Measurements from ENCODE around the gene PEF1.

The PEF1 gene

DNA sequence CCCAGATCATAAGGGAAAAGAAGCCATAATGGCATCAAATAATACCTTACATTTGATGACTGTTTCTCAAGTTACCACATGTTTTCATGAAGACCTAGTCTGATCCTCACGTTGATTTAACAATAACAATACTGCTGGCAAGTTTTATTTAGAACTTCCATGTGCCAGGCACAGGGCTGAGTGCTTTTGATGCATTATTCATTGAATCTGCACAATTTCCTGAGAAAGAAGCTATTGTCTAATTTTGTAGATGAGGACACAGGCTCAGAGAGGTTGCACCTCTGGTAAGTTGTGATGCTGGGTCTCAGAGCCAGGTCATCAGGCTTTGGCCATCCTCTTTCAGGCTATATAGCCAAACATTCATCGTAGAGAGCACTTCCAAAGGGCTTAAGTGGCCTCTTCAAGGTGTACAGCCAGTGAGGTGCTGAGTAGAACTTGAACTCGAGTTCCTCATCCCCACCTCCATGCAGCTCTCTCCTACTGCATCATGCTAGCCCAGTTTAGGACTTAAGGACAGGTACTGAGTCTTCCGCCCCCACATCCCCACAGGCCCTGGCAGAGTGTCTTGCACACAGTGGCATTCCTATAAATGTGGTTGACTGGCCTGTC is 8.3 kb upstream of the PEF1 start:
- no peak for DNase-seq

DNA sequence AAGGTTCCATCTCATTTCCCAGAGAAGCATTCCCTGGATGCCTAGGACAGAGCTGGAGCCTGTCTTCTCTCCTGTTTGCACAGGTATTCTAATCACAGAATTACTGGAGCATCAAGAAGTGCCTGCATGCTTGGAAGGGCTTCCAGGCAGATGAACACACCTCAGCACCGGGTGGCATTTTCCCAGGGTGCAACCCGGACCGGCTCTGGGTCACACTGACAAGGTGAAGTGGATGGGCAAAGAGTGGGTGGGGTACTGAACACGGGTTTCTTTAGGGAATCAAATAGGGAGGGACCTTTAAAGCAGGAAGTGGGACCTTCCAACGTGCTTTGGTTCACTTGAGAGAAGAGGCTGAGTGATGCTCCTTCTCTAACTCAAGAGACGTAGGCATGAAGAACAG is 7.1 kb upstream of the PEF1 start:
- no peak for DNase-seq

DNA sequence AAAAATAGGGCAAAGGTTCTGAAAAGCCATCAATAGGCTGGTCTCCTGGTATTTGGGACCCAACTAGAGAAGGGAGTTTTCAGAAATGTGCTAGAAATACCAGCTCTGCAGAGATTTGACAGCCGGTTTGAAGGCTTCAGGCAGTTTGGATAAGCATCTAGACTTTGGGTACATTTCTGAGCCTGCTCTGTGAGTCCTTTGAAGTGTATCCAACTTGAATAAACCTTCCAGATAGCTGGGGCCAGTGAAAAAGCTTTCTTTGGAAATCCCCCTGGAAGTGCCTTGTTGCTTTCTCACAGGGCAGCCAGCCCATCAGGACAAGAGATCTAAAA is 6.4 kb upstream of the PEF1 start:
- DNase-seq, result no peak

DNA sequence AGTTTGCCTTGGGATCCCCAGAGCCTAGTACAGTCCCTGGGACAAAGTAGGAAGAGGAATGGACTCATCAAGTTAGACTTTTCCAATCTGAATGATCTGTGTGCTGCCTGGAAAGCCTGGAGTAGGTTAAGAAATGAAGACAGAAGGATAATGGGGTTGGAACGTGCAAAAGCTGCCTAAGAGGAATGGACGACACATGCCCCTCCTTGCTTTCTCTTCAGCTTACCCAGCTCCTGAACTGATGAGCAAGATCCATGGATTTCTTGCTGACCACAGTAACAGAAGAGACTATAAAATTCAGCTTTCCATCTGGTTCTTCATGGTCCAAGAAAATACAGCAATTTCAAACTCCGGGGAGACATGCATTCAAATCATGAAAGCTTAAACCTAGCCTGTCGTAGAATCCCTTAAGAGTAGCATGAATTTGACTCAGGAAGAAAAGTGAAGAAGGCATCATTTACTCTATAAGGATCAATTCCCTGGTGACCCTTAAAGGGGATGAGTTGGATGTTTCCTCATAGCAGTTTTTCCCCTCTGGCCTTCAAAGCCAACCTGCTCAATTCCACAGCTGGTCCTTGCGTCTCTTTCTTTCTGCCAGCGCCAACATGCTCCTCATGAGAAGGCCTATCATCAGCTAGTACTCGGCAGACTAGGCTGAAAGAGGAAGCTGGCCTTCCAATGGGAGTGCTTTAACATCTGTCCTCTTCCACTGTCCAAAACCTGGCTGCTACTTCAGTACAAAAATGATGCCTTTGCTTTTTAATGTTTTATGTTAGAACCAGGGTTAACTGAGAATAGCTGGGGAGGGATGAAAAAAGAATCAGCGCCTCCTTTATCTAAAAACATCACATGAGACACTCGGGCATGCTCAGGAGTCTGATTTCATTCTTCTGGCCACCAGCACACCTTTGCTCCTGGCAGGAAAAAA is 5.7 kb upstream of the PEF1 start:
- no peak for DNase-seq

DNA sequence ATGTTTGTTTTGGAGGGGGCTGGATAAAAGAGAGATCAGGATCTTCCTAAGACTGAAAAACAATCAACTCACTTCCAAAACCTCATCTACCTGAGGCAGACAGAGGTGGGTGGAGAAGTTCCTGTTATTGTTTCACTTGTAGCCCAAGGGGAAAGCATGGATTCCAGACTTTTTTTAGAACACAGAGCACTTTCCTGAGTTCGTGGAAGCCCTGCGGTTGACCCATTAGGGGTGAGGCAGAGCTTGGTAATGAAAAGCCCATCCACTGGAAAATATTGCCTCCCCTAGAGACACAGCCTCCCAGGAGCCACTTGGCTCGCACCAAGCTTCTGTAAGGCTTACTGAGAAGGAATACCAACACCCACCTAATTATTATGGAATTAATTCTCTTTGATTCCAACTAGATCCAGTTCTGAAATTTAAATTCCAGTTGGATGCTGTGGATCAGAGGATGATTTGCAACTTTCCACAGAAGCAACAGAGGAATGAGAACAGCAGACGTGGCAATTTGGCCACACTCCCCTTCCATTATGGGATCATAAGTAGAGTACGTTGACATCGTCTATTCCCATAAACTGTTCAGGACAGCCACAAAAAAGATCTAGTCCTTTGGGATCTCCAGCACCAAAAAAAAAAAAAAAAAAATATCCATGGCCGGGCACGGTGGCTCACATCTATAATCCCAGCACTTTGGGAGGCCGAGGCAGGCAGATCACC is 4.1 kb upstream of the PEF1 start:
- DNase-seq, result no peak

DNA sequence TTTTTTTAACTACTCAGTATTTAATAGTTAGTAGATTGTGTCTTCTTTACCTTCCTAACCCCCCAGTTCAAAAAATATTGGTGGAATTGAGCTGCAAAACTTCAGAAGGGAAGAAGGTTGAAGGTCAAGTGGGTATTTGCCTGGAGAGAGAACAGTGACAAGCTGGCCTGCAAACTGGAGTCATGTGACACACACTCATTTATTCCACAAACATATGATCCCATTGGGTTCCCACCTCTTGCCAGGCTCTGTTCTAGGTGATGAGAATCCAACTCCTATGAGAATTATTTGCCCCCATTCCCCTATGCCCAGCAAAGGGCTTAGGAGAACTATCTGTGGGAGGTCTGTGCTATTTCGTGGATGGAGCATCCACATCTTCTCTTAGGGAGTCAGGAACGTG is 3.5 kb upstream of the PEF1 start:
- no peak for DNase-seq

DNA sequence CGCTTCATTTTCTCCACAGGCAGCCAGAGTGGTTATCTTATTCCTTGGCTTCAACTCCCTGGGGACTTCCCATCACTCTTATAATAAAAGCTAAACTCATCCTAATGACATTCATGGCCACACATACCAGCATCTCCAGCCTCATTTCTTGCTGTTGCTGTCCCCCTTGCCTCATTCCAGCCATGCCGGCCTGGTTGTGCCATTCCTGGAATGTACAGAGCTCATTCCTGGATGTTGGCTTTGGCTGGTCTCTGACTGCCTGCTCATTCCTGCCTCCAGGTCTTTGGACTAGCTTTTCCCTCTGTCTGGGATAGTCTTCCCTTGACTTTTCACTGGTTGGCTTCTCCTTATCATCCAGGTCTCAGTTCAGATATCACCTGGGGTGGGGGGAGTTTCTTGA is 2.4 kb upstream of the PEF1 start:
- DNase-seq, result no peak

DNA sequence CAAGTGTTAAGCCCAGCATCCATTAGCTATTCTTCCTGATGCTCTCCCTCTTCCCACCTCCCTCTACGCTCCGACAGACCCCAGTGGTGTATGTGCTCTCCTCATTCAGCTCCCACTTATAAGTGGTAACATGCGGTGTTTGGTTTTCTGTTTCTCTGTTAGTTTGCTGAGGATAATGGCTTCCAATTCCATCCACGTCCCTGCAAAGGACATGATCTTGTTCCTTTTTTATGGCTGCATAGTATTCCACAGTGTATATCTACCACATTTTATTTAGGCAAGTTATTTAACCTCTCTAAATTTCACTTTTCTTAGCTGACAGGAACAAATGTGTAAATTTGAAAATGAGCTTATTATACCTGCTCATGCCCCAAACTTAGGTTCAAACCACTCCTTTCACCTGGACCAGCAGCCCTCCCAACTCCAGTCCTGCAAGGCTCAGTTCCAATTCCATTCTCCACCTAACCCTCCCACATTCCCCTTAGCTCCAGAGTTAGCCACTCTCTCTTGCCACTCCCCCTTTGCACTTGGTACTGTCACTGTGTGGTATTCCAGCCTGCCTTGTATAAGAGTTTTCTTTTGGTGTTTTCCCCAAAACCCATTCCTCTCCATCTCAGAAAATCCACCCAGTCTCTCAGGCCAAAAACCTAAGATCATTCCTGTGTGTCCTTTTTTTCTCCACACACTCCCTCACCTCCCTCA is 1.7 kb upstream of the PEF1 start:
- no peak for DNase-seq

DNA sequence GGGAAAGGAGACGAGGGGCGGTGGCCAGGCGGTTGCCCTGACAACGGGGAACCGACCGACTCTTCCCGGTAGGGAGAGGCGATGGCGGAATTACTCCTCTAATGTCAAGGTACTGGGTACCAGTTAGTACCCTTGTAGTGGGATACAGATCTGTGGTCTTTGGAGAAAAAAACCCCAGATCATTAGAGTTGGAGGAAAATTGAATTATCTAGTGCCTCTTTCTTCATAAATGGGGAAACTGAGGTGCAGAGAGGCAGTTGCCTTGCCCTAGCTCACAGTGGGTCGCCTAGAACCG is 545 bp upstream of the PEF1 start:
- no peak for DNase-seq

DNA sequence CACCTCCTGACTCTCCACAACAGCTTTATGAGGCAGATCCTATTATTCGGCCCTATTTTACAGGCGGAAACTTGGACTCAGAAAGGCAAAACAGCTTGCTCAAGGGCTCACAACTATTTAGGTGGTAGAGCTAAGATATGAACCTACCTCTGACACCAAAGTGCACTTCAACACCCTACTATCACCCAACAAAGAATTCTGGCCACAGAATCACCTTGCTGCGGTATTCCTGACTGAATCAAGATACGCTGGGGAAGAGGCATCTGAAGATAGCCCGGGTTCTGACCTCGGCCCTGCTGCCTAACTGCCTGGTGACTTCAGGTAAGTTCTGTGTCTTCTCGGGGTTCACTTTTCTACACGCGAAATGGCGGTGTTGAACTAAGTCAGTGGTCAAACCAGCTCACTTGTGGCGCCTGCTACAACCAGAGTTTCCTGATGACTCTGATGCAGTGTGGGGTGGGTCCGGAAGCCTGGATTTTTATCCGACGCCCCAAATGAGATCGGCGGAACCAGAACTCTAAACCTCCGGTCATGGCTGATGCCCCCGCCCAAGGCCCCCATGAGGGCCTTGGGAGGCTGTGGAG is 608 bp downstream of the PEF1 start:
- DNase-seq, result no peak

DNA sequence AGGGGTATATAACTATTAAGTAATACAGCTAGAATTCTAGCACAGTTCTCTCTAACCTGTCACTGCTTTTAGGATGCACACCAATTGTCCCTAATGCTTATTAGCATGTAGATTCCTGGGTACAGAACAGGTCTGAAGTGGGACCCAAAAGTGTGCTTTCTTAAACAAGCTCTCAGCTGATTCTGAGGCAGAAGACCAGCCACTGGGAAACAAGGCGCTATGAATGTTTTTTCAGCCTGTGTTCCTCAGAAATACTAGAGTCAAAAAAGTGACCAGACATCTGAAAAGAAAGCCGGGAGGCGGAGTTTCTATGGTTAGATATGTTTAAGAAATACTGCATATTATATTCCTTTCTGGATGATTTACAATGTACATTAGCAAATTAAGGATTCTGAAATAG is 1.8 kb downstream of the PEF1 start:
- DNase-seq, result no peak

DNA sequence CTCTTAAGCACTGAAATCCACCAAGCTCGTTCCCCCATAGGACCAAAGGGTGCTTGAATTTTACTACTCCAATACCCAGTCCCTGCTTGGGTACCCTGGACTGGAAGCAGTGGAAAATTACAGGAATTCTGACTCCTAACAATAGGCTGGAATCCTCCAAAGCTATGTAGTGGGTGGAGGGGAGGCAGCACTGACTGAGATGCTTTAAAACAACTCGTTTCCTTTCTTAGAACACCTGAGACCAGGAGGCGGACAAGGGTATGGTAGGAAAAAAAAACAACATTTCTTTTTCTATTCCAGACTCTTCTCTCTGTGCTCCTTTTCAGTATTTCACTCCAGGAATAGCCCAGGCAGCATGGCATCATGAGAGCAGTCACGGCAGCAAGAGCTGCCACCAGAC is 2.3 kb downstream of the PEF1 start:
- no peak for DNase-seq

DNA sequence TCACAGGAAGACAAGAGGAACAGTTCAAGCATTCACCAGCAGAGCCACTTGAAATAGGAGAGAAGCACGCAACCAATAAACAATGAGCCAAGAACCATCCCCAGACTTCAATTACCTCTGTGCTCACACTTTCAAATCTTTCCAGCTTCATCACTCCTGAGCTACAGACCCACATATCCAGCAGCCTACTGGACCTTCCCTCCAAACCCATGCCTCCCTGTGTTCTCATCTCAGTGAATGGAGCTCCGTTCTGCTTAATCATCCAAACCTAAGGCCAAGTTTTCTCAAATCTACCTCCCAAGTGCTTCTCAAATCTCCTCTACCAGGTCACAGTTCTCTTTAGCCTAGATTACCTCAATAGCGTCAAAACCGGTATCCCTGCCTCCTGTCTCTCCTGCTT is 3.7 kb downstream of the PEF1 start:
- peak; percentile 2 for DNase-seq

DNA sequence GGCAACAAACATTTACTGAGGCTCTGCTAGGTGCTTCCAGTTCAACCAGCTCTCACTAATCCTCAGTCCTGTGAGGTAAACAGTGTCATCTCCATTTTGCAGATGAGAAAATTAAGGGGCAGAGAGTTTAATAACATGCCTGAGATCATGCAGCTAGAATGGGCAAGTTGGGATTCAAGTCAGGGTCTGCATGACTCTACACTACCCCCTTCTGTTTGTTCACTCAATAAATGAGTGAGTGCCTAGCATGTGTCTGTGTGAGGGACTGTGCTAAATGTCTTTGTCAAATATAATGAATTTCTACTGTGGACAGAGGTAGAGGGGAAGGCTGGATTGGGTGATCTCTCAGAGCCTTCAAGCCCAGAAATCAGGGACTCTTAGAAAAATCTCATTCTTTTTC is 4.5 kb downstream of the PEF1 start:
- no peak for DNase-seq

DNA sequence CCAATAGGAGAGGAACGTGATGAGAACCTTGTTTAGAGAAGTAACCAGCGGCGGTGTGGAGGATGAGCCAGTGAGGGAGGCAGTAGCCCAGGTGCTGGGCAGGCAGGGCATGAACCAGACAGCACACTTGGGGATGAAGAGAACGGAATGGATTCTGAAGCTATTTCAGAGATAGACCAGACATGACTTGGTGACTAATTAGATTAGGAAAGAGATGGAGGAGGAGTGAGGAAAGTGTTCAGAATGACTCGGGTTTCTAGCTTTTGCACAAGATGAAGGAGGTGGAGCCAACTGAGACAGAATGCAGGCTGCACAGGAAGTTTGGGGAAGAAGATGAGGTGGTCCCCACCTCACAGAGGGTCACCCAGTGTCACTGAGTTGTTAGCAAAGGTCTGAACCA is 5.1 kb downstream of the PEF1 start:
- no peak for DNase-seq

DNA sequence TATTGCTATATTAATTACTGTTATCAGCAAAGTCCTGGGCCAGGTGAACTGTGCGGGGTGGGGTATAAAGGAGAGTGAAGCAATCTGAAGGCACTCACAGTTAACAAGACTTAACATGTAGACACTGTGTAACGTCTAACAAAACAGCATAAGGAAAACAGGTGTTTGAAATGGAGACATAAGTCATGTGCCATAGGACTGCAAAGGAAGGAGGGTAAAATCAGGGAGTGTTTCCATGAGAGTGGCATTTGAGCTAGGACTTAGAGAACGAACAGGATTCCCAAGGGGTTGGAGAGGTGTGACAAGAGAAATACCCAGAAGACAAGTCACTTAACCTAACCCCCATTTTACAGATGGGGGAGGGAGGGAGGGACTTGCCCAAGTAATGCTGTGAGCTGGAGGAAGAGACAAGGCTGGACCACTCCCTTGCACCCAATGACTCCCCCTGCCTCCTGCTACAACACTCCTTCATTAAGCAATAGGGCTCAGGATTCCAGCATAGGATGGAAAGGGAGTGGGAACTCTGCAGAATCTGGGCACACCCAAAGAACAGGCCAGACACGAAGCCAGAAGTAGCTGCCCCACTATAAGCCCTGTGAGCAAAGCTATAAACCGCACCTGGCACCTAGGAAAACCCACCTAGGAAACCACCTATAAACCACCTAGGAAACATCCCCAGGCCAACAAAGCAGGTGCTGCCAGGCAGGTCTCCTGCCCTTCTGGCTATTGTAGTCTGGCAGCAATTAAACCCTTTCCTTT is 6.6 kb downstream of the PEF1 start:
- DNase-seq, result no peak

DNA sequence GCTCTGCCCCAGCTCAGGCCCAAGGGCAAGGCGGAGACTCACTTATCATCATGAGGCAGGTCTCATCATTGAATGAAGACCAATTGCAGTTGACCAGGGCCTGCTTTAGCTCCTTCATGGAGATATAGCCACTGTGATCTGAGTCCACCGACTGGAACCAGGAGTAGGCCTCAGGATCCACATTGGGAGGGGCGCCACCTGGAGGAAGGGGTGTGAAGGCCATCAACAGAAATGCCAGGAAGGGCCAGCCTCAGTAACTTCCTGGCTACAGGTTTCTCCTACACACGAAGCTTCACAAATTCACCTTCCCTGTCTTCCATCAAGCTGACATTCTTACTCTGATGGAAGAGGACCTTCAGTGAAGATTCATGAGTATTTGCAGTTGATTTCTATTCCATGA is 11.6 kb downstream of the PEF1 start:
- DNase-seq, result no peak

DNA sequence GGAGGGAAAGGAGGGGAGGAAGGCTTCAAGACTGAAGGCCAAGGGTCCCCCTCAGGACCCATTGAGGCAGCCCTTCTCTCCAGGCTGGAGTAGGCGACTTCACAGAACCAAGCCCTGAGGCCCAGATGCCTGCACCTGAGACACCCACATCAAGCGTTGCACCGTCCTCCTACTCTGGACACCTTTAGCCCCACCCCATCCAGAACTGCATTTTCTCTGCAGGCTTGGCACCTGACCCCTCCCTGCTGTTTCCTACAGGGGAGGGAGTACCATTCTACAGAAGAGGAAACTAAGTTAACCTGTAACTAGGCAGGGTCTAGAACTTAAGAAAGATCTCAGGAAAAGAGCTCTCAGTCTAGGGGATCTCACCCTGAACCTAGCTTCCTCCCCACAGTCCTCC is 12.0 kb downstream of the PEF1 start:
- DNase-seq, result no peak

DNA sequence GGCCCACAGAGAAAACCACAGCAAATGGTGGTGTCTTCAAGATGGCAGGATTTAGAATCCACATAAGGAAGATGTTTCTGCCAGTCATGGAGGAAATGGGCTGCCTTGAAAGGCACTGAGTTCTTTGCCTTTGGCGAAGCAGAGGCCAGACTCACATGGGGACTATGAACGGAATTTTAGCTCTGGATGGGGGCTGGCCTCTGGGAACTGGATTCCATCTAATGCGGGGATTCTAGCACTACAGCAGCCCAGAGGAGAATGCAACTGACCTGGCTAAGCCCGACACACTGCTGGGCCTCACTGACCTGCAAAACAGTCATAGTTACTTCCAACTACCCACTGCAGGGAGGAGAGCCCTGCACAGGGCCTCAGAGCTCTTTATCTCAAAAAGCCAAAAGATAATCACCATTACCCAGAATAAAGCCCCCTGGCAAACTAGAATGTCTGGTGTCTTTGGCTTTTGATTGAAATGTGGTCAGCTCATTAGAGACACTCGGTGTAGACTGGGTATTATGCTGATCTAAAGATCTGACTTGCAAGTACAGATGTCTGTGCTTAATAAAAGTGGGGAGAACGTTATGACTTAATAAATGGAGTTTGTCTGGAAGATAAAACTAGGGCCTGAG is 15.6 kb downstream of the PEF1 start:
- DNase-seq, result no peak

DNA sequence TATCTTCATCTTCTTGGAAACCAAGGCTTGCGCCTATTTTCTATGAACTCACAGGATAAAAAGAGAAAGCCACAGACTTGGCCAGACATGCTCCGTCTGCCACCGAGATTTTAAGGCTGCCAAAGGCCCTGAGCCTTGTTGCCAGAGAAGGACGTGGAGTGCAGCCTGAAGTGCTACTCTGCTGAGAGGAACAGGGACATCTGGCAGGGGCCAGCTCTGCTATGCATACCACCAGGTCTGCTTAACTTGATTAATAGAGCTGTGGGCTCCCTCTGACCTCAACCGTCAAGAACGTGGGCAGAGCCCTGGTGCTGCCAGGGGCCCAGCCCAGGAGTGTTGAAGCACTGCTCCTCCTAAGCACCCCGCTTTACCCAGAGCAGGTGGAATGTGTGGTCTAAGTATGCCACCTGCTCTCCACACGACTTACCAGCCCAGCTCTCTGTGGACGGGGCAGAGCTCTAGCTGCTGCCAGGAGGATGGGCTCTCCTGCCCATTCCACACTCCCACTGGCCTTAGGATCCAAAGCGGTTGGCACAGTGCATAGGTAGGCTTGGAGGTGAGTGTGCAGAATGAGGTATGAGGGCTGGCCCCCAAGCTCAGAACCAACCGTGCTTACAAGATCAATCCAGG is 16.6 kb downstream of the PEF1 start:
- no peak for DNase-seq

DNA sequence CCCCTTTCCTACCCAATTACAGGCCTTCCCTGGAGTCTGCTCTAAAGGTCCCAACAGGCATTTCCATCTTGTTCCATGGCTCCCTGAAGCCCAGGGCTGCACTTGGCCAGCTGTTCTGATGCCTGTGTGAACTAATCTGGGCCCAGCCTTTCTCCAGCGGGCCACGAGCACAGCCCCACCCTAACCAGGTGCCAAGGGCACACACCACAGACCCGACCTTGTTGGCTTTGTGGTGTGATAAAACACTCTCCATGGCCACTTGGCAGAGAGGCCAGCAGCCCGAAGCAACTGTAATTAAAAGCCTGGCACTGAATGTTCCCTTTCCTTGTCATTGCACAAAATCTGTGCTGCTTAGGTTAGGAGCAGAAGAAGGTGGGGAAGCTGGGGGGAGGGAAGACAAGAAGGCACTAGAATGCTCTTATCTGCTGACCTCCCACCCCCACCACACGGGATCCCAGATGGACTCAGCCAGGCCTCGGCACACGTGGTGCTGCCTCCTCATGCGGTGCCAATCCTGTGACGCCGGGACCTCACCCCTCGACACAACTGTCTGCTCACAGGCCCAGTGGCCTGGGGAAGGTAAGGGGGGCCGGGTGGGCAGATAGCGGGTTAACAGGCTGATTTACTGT is 17.3 kb downstream of the PEF1 start:
- DNase-seq, result no peak

Data from NCI-H510A treated with DMSO at 0.1 percent for 48 hours (cell line).